Activated CD8-positive, alpha-beta memory T cell treated with anti-CD3 and anti-CD28 coated beads, Interleukin-2, amount 50 U/mL, for 24 hours (primary cell): ENCODE data around the gene SLC35F6.

Experiments
- DNase-seq: peaks from one replicate; pipeline ENCODE4 v3.0.0-alpha.2; 2020; ENCODE audit errors: extremely low read depth

SLC35F6 gene

GRCh38 chr2:26820932-26821331 is 56.8 kb downstream of the SLC35F6 start:
- DNase-seq, result no peak

- DNase-seq, result no peak
Measured at GRCh38 chr2:26822877-26823276, 58.8 kb downstream of the SLC35F6 start.
